GM21786 (cell line): ENCODE measurements around the gene HYAL1.
"Not testable (repeated sequence)": the region's sequence is repeated elsewhere in the genome, so short reads cannot be mapped to it uniquely, and the experiment has no call there.

ENCODE experiments used
- ATAC-seq: cut with Tn5 transposase; IDR thresholded peaks from one replicate; pipeline ENCODE4 v1.9.1; 2021; ENCODE audit not compliant: unreplicated experiment

Gene HYAL1

GRCh38 chr3:50263478-50264382 is 39.6 kb downstream of the HYAL1 start:
- no peak for ATAC-seq

- ATAC-seq: no peak
Measured at GRCh38 chr3:50262778-50263177, 40.6 kb downstream of the HYAL1 start.

GRCh38 chr3:50262200-50262599 is 41.2 kb downstream of the HYAL1 start:
- not testable (repeated sequence) for ATAC-seq

- ATAC-seq: no peak
Measured at GRCh38 chr3:50261505-50261904, 41.9 kb downstream of the HYAL1 start.

- no peak for ATAC-seq
Measured at GRCh38 chr3:50260942-50261441, 42.4 kb downstream of the HYAL1 start.

- ATAC-seq: peak; percentile 88
Measured at GRCh38 chr3:50260027-50260941, 43.1 kb downstream of the HYAL1 start.

- peak; percentile 16 for ATAC-seq
Measured at GRCh38 chr3:50259432-50260026, 43.8 kb downstream of the HYAL1 start.

GRCh38 chr3:50258979-50259378 is 44.4 kb downstream of the HYAL1 start:
- no peak for ATAC-seq

- ATAC-seq: no peak
Measured at GRCh38 chr3:50258029-50258680, 45.2 kb downstream of the HYAL1 start.

GRCh38 chr3:50256978-50257890 is 46.1 kb downstream of the HYAL1 start:
- ATAC-seq: no peak

GRCh38 chr3:50255251-50255615 is 48.1 kb downstream of the HYAL1 start:
- no peak for ATAC-seq

- ATAC-seq: no peak
Measured at GRCh38 chr3:50254577-50255250, 48.7 kb downstream of the HYAL1 start.

GRCh38 chr3:50251220-50251619 is 52.2 kb downstream of the HYAL1 start:
- no peak for ATAC-seq

- ATAC-seq: no peak
Measured at GRCh38 chr3:50250514-50250913, 52.9 kb downstream of the HYAL1 start.
